ENCODE data around the gene LAMA3. TPM values are rescaled to one million over a fixed set of nuclear protein-coding genes. Genes with fewer than 3 reads are reported as not detected.
"Not testable (repeated sequence)": the region's sequence is repeated elsewhere in the genome, so short reads cannot be mapped to it uniquely, and the experiment has no call there.

LAMA3 gene
- polyA plus RNA-seq, 1 donor = 2.0 TPM

GRCh38 chr18:23703057-23703986 lies 14.1 kb downstream of the LAMA3 start:
- no peak for DNase-seq

GRCh38 chr18:23703987-23704384 lies 14.7 kb downstream of the LAMA3 start:
- no peak for DNase-seq

GRCh38 chr18:23704806-23705205 lies 15.6 kb downstream of the LAMA3 start:
- DNase-seq = no peak

GRCh38 chr18:23706971-23707640 lies 17.9 kb downstream of the LAMA3 start:
- no peak for DNase-seq

- no peak for DNase-seq
Observed at GRCh38 chr18:23710068-23710527, 20.8 kb downstream of the LAMA3 start.

GRCh38 chr18:23710946-23711345 lies 21.7 kb downstream of the LAMA3 start:
- DNase-seq = no peak

- no peak for DNase-seq
Observed at GRCh38 chr18:23711426-23711825, 22.2 kb downstream of the LAMA3 start.

- DNase-seq = no peak
Observed at GRCh38 chr18:23712445-23712844, 23.2 kb downstream of the LAMA3 start.

GRCh38 chr18:23714576-23714975 lies 25.3 kb downstream of the LAMA3 start:
- DNase-seq = no peak

GRCh38 chr18:23716079-23716478 lies 26.8 kb downstream of the LAMA3 start:
- DNase-seq = not testable (repeated sequence)

GRCh38 chr18:23716516-23716915 lies 27.3 kb downstream of the LAMA3 start:
- no peak for DNase-seq

GRCh38 chr18:23716966-23717365 lies 27.7 kb downstream of the LAMA3 start:
- DNase-seq = no peak

GRCh38 chr18:23718243-23718720 lies 29.0 kb downstream of the LAMA3 start:
- no peak for DNase-seq

- DNase-seq = no peak
Observed at GRCh38 chr18:23718731-23719130, 29.5 kb downstream of the LAMA3 start.

- no peak for DNase-seq
Observed at GRCh38 chr18:23719634-23720201, 30.5 kb downstream of the LAMA3 start.

GRCh38 chr18:23721696-23722480 lies 32.6 kb downstream of the LAMA3 start:
- no peak for DNase-seq

- DNase-seq = no peak
Observed at GRCh38 chr18:23722646-23723045, 33.4 kb downstream of the LAMA3 start.

GRCh38 chr18:23723121-23723520 lies 33.9 kb downstream of the LAMA3 start:
- DNase-seq = no peak

GRCh38 chr18:23724681-23725080 lies 35.4 kb downstream of the LAMA3 start:
- DNase-seq = no peak

GRCh38 chr18:23725351-23725750 lies 36.1 kb downstream of the LAMA3 start:
- no peak for DNase-seq

- DNase-seq = no peak
Observed at GRCh38 chr18:23725827-23726661, 36.8 kb downstream of the LAMA3 start.
